Stimulated activated CD4-positive, alpha-beta T cell treated with anti-CD3 and anti-CD28 coated beads, Interleukin-15, amount 100 ng/mL, for 24 hours (primary cell): ENCODE results near the gene SASH1.
"Not testable (repeated sequence)": the region's sequence is repeated elsewhere in the genome, so short reads cannot be mapped to it uniquely, and the experiment has no call there.

Source experiments
- DNase-seq: peaks from one replicate; pipeline ENCODE4 v3.0.0-alpha.2; 2020

Gene SASH1

DNA sequence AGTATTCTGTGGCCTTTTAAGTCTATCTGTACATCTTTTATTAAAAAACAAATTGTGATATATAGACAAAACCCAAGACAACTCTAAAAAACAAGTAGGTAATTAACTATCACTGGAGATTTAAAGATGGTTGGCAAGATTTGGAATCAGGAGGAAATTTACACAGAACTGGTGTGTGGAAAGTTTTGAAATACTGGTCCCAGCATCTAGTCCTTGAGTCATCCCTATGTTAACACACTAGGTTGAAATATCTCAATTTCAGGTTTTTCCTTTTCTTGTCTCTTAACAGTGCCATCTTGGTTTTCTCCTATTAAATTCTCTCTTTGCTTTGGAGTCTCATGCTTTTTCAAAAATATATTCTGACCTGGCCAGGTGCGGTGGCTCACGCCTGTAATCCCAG, 27.5 kb downstream of the SASH1 start:
- no peak for DNase-seq

DNA sequence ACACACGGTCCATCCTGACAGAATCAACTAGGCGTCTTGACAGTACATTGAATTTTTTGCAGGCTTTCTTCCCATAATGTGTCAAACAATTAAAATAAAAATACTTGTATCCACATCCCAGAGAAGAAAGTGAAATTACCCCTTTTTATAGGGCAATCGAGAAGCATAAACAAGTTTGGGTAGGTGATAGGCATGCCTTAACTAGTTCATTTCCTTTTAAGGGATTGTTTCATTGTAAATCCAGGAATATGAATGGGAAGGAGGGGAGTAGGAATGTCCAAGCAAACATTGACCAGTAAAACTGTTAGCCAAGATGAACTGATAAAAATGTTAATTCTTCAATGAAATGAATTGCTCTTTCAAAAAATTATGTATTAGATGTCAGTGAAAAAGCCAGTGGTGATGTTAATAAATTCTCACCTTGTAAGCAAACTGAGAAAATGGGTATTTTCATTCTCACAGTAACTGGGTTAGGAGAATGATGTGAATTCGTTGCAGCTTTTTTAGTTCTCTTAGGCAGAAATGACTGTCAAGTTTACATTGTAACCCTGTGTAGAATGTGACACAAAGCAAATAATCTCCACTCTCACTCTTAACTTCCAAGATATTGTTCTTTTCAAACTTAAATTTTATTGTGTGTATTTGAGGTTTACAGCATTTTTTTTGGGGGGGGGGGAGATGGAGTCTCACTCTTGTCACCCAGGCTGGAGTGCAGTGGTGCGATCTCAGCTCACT, 31.6 kb downstream of the SASH1 start:
- DNase-seq, result no peak

DNA sequence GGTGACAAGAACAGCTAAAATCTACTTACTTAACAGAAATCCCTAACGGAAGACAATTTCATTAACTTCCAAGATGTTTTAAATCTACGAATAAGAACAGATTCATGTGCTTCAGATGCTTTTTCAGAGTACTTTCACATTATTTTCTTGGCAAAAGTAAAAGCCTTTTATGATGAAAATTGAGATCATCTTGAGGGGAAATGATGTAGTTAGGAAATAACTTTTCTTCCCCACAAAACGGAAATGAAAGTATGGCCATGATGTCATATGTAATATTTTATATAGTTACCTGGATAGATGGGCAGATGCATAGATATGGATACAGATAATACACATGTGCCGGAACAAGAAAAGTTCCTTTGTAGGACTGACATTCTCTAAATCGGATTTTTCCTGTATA, 32.8 kb downstream of the SASH1 start:
- DNase-seq, result no peak

DNA sequence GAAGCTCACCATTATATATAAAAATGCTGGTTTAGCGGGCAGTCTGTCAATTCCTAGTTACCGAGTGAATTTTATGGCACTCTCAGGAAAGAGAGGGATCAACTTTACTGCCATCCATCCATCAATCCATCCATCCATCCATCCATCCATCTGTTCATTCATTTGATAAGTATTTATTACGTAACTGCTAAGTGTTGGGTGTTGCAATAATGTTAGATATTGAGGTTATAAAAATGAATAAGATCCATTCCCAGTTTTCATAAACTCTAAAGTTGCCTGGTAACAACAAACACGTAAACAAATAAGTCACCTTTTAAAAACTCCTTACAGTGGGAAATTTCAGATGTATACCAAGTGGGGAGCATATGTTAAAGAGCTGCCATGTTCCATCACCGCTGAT, 36.8 kb downstream of the SASH1 start:
- DNase-seq, result no peak

DNA sequence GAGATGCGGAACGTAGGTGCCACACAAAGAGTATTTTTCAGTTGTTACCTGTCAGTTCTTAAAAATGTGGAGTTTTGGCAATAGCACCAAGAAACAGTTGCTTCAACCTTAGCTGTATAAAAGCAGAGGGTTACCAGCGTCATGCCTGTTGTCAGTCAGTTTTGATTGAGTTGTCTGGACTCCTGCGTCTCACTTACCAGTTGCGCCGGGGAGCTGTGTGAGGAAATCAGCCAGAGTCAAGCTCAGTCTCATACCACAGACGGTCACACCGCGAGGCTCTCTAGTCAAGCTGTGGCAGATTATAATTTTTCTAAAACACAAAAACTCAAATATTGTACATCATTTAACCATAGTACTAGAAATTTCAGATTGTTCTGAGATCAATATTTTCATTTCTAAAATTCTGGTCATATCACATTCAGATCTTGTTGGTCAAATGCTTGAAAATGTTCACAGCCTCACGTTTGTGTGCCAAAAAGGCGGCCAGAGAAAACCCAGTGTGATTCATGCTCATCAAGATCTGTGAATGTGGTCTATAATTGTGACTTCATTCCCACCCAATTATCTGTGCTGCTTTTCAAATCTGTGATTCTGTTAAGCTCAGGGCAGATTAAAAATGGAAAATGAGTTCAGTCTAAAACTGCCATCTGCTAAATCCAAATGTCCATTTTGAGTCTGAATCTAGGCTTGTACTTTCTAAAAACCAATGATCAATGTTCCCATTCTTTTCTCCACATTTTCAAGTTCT, 37.5 kb downstream of the SASH1 start:
- DNase-seq, result no peak

DNA sequence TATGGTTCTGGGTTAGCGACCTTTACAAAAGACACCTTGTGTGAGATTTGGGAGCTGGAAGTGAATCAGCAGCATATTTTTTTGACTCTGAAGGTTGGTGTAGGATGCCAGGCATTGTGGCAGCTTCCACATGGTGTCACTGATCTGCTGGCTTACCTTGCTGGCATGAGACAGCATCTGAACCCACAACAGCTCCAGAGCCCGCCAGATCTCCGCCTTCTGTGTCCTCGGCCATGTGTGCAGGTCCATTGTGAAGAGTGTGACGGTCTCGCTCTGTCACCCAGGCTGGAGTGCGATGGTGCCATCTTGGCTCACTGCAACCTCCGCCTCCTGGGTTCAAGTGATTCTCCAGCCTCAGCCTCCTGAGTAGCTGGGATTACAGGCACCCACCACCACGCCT, 39.4 kb downstream of the SASH1 start:
- DNase-seq, result not testable (repeated sequence)

DNA sequence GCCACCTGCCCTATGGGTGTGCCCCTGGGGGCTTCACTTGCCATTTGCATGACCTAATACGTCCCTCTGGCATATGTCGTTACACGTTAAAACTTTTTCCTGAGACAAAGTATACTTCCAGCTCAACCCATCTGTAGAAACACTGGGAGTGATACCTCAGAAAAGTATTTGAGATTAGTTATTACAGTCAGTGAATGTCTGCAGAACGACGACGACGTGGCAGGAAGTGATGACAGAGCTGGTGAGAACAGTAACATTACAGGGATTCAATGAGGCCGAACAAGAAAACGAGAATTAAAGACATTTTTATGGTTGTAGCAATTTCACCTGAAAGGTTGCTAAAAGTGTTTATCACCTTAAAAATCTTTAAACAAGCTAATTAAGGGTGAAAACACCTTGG, 40.2 kb downstream of the SASH1 start:
- no peak for DNase-seq

DNA sequence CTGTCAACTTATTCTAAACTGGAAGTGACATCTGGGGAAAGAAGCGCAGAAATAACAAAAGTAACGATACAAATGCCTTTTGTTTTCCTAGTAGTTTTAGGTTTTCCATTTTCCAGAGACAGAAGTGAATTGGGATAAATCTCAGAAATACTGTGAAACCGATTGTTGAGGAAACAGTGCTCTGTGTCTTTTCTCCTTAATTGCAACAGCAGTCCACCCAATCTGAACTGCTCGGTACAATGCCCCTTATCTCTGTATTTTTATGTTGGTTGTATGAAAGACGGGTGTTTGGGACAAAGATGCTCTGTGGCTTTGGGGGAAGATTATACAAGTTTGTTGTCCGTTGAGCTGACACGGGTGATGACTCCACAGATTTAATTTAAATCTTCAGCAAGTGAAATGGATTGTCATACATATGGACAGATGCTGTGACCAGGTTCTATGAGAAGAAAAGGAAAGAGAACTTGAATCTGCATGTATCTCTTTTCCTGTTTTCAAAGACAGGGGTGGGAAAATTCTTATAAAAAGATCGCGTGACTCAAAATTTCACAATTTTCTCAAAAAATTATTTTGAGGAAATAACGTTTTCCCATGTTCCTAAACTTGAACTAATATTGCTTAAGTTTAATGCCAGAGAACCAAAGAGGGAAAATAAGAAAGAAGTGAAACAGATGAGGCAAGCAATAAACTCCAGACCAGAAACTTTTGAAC, 41.2 kb downstream of the SASH1 start:
- no peak for DNase-seq

DNA sequence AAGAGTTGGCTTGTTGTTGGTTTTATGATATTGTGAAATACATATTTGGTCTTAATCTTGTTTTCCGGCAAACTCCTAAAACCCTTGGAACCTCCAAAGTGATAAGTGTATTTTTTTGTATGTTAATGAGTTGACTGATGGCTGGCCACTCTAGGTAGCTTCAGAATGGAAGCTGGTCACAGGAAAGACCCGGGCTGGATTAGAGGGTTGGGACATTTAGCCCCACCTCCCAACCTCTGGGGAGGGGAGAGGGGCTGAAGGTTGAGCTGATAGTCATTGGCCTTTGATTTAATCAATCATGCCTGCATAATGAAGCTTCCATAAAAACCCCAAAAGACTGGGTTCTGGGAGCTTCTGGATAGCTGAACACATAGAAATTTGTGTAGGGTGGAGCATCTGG, 42.7 kb downstream of the SASH1 start:
- no peak for DNase-seq

DNA sequence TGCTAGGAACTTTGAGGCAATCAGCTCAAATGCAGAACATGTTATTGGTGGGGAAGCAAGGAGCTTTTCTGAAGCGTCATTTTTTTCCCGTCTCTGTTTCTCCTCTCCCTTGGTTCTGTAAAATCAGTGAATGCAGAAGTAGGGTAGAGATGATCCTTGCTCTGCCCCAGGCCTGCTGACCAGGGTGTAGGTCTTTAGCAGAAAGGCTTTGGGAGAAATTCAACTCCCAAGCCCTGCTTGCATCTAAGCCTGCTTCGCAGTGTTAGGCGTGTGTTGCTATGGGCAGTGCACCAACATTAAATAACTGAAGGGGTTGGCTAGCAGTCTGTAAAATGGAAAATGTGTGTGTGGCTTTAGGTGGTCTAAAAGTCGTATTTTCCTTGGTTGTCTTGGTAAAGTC, 45.9 kb downstream of the SASH1 start:
- DNase-seq, result no peak

DNA sequence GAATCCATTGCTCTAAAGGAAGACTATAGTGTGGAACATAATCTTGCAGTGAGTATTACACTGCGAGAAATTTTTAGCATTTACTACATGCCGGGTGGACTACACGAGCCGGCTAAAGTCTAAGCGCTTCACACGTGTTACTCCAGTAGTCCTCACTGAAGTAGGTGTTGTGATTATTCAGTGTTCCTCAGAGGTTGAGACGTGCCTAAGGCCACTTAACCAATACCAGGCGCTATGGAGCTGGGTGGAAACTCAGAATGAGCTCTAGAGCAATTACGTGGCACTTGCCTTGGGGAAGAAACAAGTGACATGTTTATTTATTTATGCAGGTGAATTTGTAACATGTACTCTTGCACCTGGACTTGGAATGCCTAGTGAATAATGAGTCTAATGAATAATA, 46.4 kb downstream of the SASH1 start:
- DNase-seq, result no peak

DNA sequence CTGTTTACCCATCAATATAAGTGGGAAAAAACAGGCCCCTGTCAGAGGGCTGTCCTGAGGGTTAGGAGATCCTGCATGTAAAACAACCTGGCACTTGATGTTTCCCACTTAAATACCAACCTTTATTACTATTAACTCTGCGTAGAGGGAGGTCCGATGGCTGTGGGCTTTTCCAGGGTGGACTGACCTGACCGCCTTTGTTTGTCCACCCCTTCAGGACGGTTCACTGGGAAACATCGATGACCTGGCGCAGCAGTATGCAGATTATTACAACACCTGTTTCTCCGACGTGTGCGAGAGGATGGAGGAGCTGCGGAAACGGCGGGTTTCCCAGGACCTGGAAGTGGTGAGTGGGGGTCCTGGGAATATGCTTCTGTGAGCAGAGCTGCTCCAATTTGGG, 47.3 kb downstream of the SASH1 start:
- DNase-seq, result no peak

DNA sequence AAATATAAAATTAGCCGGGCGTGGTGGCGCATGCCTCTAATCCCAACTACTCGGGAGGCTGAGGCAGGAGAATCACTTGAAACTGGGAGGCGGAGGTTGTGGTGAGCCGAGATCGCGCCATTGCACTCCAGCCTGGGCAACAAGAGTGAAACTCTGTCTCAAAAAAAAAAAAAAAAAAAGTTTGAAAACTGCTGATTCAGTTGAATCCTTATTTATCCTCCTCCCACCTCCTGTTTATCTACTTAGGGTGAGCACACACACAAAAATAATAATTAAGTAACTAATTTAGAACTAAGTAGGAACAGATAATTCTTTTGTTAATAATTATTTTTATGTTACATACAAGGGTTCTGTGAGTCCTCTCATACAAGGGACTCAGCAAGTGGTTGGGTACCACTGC, 49.5 kb downstream of the SASH1 start:
- DNase-seq, result not testable (repeated sequence)

DNA sequence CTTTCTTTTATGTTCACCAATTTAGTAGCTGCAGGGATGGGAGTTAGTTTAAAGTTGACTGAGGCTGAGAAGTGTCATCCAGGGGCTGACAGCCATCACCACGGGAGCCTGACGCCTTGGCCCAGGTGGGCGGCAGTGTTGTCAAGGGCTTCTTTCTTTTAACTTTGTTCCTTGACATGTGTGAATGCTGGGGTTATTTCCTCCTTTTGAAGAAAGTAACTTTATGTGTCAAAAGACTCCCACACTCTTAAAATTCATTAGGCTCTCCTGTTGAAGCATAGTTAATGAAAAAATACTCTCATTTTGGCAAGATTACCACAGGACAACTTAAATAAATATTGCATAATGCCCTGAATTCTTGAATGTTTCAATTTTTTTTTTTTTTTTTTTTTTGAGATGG, 50.0 kb downstream of the SASH1 start:
- no peak for DNase-seq

DNA sequence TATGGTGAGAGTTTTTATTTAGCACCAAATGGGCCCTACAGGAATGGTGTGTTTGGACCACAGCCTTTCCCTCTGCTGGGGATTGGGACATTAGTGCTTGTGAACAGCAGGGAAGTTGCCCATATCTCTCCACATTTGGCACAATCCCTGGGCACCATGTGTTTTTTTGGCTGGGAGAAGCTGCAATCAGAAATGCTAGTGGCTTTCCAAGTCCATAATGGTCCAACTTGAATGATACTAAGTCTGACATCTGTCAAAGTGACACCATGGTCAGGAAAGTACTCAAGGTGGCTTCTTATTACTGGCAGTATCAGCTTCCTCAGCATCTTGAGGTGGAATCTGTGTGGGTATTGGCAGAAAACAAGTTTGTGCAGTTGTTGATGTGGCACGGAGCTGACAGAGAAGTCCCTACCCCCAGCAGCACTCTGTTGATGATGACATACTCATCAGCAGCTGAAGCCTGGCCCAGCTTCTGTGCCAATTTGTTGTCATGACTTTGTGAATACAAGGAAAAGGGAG, 53.0 kb downstream of the SASH1 start:
- DNase-seq, result no peak

DNA sequence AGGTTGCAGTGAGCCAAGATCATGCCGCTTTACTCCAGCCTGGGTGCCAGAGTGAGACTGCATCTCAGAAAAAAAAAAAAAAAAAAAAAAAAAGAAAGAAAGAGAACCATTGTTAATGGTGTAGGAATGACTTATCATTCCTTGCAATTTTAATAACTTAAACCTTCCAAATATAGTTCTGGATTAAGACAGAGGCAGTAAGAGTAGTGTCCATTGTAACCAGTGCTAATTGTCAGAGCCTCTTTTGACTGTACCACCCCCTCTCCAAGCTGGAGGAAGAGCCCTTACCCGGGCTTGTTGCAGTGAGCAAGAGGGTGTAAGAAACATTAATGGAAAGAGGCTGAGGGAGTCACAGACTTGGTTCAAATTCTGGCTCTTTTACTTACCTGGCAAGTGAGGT, 53.8 kb downstream of the SASH1 start:
- DNase-seq, result no peak

DNA sequence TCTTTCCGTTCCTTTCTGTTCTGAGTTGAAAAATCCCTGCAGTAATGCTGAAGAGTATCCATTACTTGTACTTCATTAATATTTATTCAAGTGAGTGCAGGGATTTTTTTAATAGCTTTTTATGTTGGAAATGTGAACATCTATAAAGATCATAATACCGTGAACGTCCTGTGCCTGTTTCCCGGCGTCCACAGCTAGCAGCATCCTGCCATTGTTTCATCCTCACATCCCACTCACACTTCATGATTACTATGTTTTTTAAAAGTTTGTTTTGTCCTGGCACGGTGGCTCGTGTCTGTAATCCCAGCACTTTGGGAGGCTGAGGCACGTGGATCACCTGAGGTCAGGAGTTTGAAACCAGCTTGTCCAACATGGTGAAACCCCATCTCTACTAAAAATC, 54.3 kb downstream of the SASH1 start:
- no peak for DNase-seq

DNA sequence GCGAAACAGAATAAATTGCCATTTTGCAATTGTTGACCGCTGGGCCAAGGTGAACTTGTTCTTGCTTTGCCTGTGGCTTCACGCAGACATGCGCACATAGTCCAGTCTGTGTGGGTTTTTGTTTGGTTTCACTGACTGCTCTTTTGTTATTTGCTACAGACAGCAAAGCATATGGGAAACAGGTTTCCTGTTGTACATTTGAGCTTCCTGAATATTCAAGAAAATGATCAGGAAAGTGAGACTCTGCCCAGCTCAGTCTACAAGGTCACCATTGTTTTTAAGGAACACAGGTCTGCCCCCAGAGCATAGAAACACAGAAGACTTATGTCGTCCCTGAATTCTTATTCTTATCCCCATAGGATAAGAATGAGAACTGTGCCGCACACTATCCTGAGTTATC, 55.6 kb downstream of the SASH1 start:
- no peak for DNase-seq

DNA sequence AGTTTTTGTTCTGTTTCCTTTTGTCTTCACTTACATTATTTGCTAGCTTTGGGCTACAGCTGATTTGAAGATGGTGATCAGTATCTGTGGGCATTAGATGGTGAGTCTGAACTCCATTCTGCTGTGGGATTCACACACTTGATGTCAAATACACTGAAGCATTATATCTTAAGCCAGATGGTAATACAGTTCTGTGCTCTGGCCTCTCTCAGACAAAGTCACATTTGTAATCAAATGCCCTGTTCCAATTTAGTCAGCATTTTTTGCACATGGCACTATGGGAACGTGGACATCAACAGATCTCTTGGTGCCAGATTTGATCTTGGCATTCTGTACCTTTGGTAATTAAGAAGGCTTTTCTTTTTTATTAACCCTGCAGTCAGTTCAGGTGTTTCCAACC, 56.0 kb downstream of the SASH1 start:
- DNase-seq, result no peak

DNA sequence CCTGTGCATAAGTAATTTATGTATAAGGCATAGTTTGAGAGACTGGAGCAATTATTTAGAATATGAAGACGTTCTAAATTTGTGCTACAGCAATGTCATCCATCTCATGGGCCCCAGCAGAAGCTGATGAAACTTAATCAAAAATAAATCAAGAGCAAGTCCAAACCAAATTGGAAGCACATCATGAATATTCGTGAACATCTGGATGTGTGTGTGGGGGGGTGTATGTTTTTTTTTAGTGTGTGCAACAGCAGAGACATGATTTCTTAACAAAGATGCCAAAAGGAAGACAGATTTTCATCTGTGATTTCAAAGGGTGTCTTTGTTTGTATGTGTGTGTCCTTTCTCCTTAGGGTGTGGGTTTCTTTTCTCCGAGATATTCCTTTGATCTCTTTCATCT, 58.9 kb downstream of the SASH1 start:
- DNase-seq, result no peak

DNA sequence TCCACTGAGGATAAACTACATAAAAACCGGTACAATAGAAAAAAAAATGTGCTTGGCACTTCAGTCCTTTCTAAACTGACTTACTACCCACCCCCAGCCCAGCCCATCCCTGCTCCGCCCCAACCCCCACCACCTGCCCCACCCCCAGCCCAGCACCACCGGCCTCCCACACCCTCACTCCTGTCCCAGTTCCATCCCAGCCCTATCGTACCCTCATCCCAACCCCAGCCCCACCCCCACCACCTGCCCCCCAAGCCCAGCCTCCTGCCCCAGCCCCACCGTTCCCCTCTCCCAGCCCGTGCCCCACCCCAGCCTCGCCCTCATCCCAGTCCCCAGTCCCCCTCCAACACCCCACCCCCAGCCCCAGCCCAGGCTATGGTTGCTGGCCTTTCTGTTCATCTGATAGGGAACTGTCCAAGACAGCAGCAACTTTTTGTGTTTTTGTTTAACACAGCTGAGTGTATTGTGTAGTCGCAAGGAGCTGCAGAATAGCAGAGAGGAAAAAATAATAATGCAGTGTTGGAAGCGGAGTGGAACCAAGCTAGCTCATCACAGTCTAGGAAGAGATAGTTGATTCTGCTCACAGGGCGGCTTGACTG, 61.9 kb downstream of the SASH1 start:
- no peak for DNase-seq

DNA sequence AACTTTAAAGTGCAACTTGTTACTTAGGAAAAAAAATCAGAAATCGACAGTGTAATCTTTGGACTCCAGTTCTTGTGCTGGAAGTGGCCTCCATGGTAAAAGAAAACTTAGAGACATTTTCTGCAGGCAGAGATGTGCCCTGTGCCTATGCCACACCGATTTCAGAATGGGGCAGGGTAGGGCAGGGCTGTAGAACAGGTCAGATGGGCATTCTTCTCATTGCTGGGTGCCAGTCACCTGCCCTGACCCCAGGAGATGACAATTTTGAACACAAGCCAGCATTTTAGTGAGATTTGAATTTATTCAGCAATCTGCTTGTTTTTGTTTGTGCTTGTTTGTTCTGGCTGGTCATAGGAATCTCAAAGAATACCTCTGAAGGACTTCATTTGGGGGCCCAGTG, 63.3 kb downstream of the SASH1 start:
- DNase-seq, result no peak

DNA sequence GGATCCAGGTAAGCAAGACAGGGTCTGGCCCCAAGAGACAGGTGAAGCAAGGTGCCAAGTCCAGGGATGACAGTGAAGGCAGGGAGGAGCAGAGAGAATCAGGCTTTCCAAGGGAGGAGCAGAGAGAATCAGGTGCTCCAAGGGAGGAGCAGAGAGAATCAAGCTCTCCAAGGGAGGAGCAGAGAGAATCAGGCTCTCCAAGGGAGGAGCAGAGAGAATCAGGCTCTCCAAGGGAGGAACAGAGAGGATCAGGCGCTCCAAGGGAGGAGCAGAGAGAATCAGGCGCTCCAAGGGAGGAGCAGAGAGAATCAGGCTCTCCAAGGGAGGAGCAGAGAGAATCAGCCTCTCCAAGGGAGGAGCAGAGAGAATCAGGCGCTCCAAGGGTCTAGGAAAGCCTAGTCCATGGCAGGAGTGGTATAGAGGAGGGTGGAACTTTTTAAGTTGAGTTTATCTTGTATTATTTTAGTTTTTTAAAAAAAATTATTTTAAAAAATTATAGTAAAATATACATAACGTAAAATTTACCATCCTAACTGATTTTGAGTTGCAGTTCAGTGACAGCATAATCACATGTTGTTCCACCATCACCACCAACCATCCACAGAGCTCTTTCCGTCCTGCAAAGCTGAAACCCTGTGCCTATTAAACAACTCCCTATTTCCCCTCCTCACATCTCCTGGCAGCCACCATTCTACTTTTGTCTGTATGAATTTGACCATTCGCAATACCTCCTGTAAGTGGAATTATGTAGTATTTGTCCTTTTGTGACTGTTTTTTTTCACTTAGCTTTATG, 64.1 kb downstream of the SASH1 start:
- no peak for DNase-seq
